ENCODE data around the gene PNCK. TPM values are rescaled to one million over a fixed set of nuclear protein-coding genes. Genes with fewer than 3 reads are reported as not detected.

PNCK gene
- total and polyA plus RNA-seq, 2 of the 13 experiments (the other 11 are each of a cell fraction or from before 2014, with no cell fraction given), result 33.1 TPM; not detected in 1

GRCh38 chrX:153626863-153627674, 46.5 kb downstream of the PNCK start (continued):
- TF ChIP-seq GLI4 (CRISPR knock-in tag; IDR thresholded peaks at IDR 0.05; ENCODE audit: borderline replicate concordance) (no peak), PITX1 (CRISPR knock-in tag; IDR thresholded peaks at IDR 0.05) (no peak), TFAP4 (IDR thresholded peaks at IDR 0.05; ENCODE audit: borderline replicate concordance, low read depth) (peak; percentile 65; the same call in 1 of the 2 replicates), HDAC2 (CRISPR knock-in tag; IDR thresholded peaks at IDR 0.05) (peak; percentile 50; the same call in 1 of the 2 replicates), CREB3 (CRISPR knock-in tag; IDR thresholded peaks at IDR 0.05) (no peak), ZNF180 (CRISPR knock-in tag; IDR thresholded peaks at IDR 0.05; ENCODE audit: borderline replicate concordance, low read depth) (no peak), ETV6 (CRISPR knock-in tag; conservative IDR thresholded peaks at IDR 0.05) (no peak), ZNF501 (CRISPR knock-in tag; IDR thresholded peaks at IDR 0.05) (no peak), IKZF5 (CRISPR knock-in tag; IDR thresholded peaks at IDR 0.05) (no peak), ZNF589 (CRISPR knock-in tag; conservative IDR thresholded peaks at IDR 0.05) (peak; percentile 64; the same call in 1 of the 2 replicates), LBX2 (CRISPR knock-in tag; IDR thresholded peaks at IDR 0.05; ENCODE audit: borderline replicate concordance) (no peak), ZNF263 (CRISPR knock-in tag; IDR thresholded peaks at IDR 0.05) (peak; percentile 49; the same call in 1 of the 2 replicates), DR1 (CRISPR knock-in tag; IDR thresholded peaks at IDR 0.05) (no peak), THRA (CRISPR knock-in tag; IDR thresholded peaks at IDR 0.05; ENCODE audit: borderline replicate concordance) (peak; percentile 66; the same call in 1 of the 2 replicates), ZBTB46 (CRISPR knock-in tag; IDR thresholded peaks at IDR 0.05; ENCODE audit: borderline replicate concordance) (peak; percentile 100), USF2 (IDR thresholded peaks at IDR 0.05; ENCODE audit: low read depth, low read length) (no peak), USF2 (CRISPR knock-in tag; IDR thresholded peaks at IDR 0.05; ENCODE audit: borderline replicate concordance) (peak; percentile 33; the same call in 1 of the 2 replicates), GATA4 (IDR thresholded peaks at IDR 0.05; ENCODE audit: borderline replicate concordance, low read depth) (no peak), ZNF234 (CRISPR knock-in tag; conservative IDR thresholded peaks at IDR 0.05) (no peak)

All from HepG2 (cell line).